Omental fat pad (tissue), 4 donors: ENCODE measurements around the gene CACNA2D3. TPM values are rescaled to one million over a fixed set of nuclear protein-coding genes. Genes with fewer than 3 reads are reported as not detected.

ENCODE experiments used
- ATAC-seq: fragments of 150-250 bp; one replicate; pipeline ENCODE4 v1.9.1; 2016; ENCODE audit warnings: mild to moderate bottlenecking, moderate library complexity; ENCODE audit not compliant: low FRiP score
- DNase-seq: peaks from one replicate; pipeline ENCODE4 v3.0.0-alpha.2; 2019; ENCODE audit warnings: low spot score
- CTCF ChIP-seq, 3 donors: fragments of 450-650 bp; IDR thresholded peaks; one replicate each; pipeline ENCODE4 v1.5.1; 2016 to 2017; ENCODE audit warnings: antibody characterized with exemption in 3 of 3, mild to moderate bottlenecking in 3 of 3, moderate library complexity in 2 of 3
- total RNA-seq, 4 donors: library from RNA; depleted of rRNA; stranded (reverse); fragments of >200 nt; gene quantifications; one replicate each; pipeline ENCODE4 v1.1.0, GENCODE V29; 2016

The CACNA2D3 gene
- total RNA-seq, 4 donors from 2014 or later, result 2.6 to 6.1 (median 4.5) TPM

GRCh38 chr3:54954022-54954421, 831.7 kb downstream of the CACNA2D3 start:
- DNase-seq (no peak), ATAC-seq (no peak)
- TF ChIP-seq CTCF (IDR thresholded peaks at IDR 0.05), result no peak

DNA sequence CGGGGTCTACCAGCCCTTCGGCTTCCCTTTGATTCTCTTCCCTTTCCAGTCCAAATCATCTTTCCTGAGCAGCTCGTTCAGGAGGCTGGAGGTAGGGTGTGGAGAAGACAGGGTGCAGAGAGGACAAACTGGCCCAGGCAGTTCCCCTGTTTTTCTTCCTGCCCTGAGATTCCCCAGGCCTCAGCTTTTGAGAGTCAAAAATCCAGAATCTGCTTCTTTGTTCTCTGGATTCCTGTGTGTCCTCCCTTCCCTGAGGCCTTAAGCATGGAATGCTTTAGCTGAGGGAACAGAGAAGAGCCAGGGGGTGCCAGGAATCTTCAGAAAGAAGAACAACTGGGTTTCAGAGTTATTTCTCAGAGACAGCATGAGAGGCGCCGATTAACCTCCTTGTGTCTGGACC, 832.2 kb downstream of the CACNA2D3 start:
- ATAC-seq, result no peak
- no peak for TF ChIP-seq CTCF (IDR thresholded peaks at IDR 0.05)
- DNase-seq, result no peak

DNA sequence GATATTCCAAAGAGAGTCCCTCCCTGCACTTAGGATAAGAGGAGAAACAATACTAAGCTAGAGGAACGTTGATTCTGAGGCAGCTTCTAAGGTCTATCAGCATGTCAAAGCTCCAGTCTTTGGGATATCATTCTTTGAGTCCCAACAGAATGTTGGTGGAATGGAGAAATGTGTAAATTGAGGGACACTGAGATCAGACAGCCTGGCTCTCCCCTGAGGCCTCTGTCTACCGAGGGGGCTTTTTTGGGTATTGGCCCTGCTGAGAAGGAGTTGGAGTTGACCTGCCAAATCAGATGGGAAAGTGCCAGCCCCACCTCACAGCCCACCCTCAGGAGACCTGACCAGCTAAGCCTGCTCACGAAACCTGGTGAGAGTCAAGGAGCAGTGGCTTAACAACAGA, 833.1 kb downstream of the CACNA2D3 start:
- ATAC-seq (no peak), DNase-seq (no peak)
- TF ChIP-seq CTCF (IDR thresholded peaks at IDR 0.05), result no peak

DNA sequence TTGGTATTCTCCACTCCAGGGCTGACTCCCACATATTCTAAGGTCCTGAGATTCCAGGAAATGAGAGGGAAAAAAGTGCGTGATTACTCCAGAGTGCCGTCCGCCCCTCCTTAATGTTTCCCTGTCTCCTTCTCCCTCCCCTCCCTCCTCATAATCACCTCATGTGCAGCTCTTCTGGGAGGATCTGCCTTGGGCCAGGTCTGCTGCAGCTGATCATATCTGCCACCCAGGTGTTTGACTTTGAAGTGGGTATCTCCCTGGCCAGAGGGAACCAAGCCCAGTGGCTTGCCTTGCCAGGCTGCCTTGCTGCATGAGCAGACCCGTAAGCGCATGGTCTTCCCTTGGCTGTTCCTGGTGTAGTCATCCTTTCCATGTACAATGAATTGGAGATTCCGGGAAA, 833.6 kb downstream of the CACNA2D3 start:
- ATAC-seq (no peak), DNase-seq (no peak)
- no peak for TF ChIP-seq CTCF (IDR thresholded peaks at IDR 0.05)

DNA sequence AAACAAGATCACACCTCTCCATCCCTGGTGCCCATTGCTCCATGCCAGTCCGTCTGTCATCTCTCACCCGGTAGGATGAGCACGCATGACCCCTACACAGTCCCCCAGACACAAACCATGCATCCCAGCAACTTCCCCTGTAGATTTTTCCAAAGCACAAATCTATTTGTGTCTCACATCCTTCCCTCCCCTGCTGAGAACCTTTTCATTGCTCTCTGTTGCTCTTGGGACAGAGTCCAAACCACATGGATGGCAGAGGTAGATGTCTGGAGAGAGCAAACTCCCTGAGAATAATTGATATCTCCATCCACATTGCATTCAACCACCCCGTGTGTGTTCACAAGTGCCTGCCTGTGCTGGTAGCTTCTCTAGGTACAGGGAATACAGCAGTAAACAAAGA, 835.4 kb downstream of the CACNA2D3 start:
- DNase-seq (no peak), ATAC-seq (no peak)
- no peak for TF ChIP-seq CTCF (IDR thresholded peaks at IDR 0.05)

GRCh38 chr3:54960082-54960481, 837.7 kb downstream of the CACNA2D3 start:
- TF ChIP-seq CTCF (IDR thresholded peaks at IDR 0.05), result no peak
- DNase-seq (no peak), ATAC-seq (no peak)

DNA sequence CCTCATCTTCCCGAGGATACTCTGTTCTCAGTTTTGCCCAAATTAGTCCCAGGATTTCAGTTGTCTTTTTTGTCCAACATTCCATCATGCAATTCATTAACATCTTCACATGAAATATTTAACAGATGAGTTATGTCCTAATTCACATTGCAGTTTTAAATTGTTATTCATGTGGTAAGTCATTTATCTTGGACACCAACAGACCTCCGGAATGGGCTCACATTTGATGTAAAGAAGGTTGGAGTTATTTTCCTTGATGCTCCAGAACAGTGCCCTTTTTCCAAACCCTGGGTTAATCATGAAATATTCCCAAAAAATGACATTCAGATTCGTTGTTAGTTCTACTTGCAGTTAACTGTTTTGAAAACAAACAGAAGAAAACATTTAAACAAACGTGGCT, 838.3 kb downstream of the CACNA2D3 start:
- DNase-seq (no peak), ATAC-seq (no peak)
- no peak for TF ChIP-seq CTCF (IDR thresholded peaks at IDR 0.05)
